Choroid plexus epithelial cell (primary cell): Measurements from ENCODE around the gene KIRREL3.
A peak's percentile ranks its signal among the peaks of the same experiment; 100 is the strongest.

Experiments used
- DNase-seq: peaks from one replicate; pipeline ENCODE4 v3.0.0-alpha.2; 2010; ENCODE audit warnings: low read depth
- H3K4me3 ChIP-seq: 2 replicates; pipeline ENCODE4 v1.5.1; 2011; ENCODE audit warnings: low read depth, mild to moderate bottlenecking, control low read depth, low read length, moderate library complexity
- TF ChIP-seq, protein P1 (sequence below): conservative IDR thresholded peaks from 2 replicates; pipeline ENCODE4 v1.5.1; 2011; ENCODE audit warnings: low read depth, mild to moderate bottlenecking, control low read depth, inconsistent platforms, low read length, moderate library complexity

KIRREL3 gene

DNA sequence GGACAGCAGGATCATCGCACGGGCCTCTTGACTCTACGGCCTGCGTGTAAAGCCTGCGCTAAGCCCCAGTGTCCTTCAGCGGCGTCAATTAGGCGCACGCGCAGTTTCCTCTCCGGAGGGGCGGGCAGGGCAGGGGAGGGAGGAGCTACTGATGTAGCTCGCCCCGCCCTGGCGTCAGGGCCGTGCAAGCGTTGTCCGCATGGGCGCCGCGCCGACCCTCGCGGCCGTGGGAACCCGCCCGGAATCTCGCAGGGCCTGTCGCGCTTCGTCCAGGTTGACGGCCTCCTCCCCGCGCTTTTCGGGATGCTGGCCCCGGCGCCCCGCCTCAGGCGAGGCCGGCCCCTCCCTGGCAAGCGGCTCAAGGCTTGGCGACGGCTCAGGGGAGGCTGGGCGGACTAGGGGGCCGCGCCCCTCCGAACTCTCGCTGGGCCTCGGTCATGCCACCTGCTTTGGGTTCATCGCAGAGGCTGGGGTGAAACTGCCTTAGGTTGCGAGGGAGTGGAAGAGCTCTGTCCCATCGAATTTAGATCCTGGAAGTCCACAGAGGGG, 584.0 kb downstream of the KIRREL3 start:
- H3K4me3 ChIP-seq = peak overlapping the region; percentile 62
- DNase-seq = peak; percentile 89
- TF ChIP-seq, protein P1, sequence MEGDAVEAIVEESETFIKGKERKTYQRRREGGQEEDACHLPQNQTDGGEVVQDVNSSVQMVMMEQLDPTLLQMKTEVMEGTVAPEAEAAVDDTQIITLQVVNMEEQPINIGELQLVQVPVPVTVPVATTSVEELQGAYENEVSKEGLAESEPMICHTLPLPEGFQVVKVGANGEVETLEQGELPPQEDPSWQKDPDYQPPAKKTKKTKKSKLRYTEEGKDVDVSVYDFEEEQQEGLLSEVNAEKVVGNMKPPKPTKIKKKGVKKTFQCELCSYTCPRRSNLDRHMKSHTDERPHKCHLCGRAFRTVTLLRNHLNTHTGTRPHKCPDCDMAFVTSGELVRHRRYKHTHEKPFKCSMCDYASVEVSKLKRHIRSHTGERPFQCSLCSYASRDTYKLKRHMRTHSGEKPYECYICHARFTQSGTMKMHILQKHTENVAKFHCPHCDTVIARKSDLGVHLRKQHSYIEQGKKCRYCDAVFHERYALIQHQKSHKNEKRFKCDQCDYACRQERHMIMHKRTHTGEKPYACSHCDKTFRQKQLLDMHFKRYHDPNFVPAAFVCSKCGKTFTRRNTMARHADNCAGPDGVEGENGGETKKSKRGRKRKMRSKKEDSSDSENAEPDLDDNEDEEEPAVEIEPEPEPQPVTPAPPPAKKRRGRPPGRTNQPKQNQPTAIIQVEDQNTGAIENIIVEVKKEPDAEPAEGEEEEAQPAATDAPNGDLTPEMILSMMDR = no peak

DNA sequence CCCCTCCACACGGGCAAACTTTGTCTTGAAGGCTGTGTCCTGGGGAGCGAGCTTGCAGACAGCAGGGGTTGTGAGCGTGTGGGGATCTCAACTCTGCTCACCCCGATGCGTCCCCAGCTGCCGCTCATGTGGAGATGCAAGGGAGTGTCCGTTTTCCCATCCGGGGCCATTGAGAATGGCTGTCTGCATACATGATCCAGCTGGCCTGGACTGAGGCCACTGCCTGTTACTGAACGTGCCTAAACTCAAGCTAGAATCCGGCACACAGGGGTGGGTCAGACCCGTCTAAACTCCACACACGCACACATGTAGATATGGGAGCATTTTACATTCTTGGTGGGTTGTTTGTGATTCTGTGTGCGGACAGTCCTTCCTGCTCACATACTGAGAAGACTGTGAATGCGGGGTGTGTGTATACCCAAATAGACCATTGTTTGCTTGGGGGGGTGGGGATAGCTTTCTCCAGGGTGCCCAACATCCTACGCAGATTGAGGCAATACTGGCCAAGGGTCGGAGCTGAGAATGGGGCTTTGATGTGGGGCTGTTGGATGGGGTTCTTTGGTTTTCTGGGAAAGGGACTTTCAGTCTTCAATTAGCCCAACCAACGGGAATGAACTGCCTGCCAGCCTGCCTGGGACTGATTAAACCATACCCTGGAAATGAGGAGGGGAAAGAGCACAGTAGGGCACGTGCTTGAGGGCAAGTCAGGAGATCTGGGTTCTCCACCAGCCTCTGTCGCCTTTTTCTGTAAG, 584.7 kb downstream of the KIRREL3 start:
- no peak for DNase-seq
- H3K4me3 ChIP-seq = no peak overlapping the region
- TF ChIP-seq, protein P1 = no peak

DNA sequence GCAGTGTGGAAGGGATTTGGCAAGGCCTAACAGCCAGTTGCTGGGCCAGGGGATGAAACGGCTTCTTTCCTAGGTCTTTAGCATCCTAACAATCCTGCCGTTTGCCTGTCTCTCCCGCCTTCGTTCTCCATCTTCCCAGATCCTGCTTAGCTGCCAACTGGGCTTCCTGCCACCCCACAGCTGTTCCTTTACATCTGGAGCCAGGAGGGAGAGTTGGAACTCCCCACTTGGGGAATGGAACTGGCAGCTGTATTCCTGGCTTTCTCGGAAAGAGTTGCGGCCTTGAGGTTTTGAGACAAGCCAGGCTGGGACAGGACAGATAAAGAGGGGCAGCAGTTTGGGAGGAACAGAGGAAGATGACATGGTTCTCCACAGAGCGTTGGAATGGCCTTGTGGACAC, 585.4 kb downstream of the KIRREL3 start:
- TF ChIP-seq, protein P1 = no peak
- no peak for DNase-seq
- H3K4me3 ChIP-seq = no peak overlapping the region

DNA sequence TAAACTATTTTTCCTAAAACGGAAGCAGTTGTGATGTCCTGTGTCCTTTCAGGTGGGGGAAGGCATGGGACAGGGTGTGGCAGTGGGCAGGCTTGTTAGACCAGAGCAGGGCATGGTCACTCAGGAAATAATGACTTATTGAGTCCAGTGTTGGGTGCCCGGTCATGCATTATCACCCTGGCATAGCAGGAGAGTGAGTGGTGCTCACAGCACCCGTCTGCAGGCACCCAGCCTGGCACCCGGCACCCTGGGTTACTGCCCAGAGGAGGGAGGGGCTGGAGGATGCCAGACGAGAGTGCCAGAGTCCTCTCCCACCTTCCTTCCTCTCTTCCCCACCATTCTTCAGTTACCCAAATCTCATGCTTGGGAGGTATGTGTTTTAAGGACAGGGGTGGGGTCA, 586.0 kb downstream of the KIRREL3 start:
- TF ChIP-seq, protein P1 = no peak
- no peak overlapping the region for H3K4me3 ChIP-seq
- no peak for DNase-seq

DNA sequence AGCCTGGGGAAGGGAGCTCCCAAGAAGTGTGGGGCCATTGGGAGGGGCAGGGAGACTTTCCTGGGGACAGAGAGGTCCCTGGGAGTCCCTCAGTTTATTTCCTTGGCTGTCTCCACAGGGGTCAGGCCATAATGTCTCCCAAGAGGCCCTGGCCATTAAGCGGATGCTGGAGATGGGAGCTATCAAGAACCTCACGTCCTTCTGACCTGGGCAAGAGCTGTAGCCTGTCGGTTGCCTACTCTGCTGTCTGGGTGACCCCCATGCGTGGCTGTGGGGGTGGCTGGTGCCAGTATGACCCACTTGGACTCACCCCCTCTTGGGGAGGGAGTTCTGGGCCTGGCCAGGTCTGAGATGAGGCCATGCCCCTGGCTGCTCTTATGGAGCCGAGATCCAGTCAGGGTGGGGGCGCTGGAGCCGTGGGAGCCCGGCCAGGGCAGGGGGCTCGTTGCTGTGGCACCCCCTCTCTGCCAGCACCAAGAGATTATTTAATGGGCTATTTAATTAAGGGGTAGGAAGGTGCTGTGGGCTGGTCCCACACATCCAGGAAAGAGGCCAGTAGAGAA, 586.6 kb downstream of the KIRREL3 start:
- TF ChIP-seq, protein P1 = no peak
- no peak for DNase-seq
- H3K4me3 ChIP-seq = no peak overlapping the region

DNA sequence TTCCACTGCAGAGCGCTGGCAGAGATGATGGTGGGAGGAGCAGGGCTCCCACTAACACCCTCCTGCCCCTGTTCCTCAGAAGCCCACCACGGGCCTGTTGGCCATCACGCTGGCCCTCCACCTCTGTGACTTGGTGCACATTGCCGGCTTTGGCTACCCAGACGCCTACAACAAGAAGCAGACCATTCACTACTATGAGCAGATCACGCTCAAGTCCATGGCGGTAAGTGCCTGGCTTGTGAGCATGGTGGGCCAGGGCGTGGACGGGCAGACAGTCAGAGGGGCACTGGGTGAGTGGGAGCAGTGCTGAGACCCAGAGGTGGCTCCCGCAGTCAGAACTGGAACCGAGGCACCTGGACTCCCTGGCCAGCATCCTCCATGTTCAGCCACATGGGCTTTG, 587.1 kb downstream of the KIRREL3 start:
- H3K4me3 ChIP-seq = no peak overlapping the region
- DNase-seq = no peak
- TF ChIP-seq, protein P1 = no peak

DNA sequence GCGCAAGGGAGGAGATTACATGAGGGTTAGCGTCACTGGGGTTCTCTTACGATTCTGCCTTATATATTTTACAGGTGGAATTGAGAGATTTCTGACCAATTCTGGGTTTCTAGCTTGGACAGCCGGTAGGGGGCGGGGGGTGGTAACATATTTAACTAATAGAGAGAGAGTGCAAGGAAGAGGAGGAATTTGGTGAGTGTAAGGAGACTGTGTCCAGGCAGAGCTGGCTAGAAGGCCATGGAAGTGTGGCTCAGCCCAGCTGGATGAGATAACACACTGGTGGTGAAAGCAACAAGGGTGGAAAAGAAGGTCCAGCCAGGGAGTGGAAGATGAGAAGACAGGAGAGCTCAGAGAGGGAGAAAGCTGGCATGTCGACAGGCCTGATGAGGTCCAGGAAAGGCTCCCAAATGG, 588.6 kb downstream of the KIRREL3 start:
- no peak overlapping the region for H3K4me3 ChIP-seq
- peak; percentile 19 for DNase-seq
- TF ChIP-seq, protein P1 = peak; percentile 46
